ENCODE data around the gene FIBCD1. TPM values are rescaled to one million over a fixed set of nuclear protein-coding genes. Genes with fewer than 3 reads are reported as not detected.

FIBCD1 gene
- total and polyA plus RNA-seq, 7 experiments from 2014 or later = not detected

GRCh38 chr9:130868230-130868629, 70.8 kb downstream of the FIBCD1 start:
- no peak overlapping the region for H3K4me3 Mint-ChIP-seq
- Histone ChIP-seq H3K27ac (ENCODE audit: low read depth, low read length) (no peak overlapping the region), H3K27me3 (ENCODE audit: control insufficient read depth in 2 of 2, insufficient read depth in 2 of 2, low read length in 2 of 2) (no peaks in the 10 kb centered on the region), H3K4me1 (ENCODE audit: control insufficient read depth in 2 of 2, insufficient read depth in 2 of 2, low read length in 2 of 2) (no peaks in the 10 kb centered on the region), H3K9me3 (ENCODE audit: control insufficient read depth in 2 of 3, low read length in 3 of 3) (no peaks in the 10 kb centered on the region), H3K4me3 (ENCODE audit: low read length) (no peak overlapping the region), H3K36me3 (ENCODE audit: control insufficient read depth in 2 of 3, insufficient read depth in 3 of 3, low read length in 3 of 3) (peaks cover 0 to 20% (median 3%) of the 10 kb centered on the region in 3 experiments)
- peaks cover 0 to 8% (median 4%) of the 10 kb centered on the region in 7 donors for H3K4me1 Mint-ChIP-seq
- ATAC-seq = no peak
- POLR2A ChIA-PET = interaction anchor here (0.6 kb wide), 1 partner anchor 46 kb away, joined by 3 read pairs; no protein-coding TSS in a partner anchor
- CTCF ChIA-PET = interaction anchor here (1.5 to 1.7 kb wide), 2 partner anchors 10 to 178 kb away, joined by 4 read pairs; no protein-coding TSS in a partner anchor
- H3K9me3 Mint-ChIP-seq = no peaks in the 10 kb centered on the region
- peaks cover 0 to 17% (median 5%) of the 10 kb centered on the region in 5 donors for H3K36me3 Mint-ChIP-seq
- DNase-seq = no peak
- intact Hi-C loops (cut with micrococcal nuclease) = no loop called here
- H3K27me3 Mint-ChIP-seq = no peaks in the 10 kb centered on the region
- no peak overlapping the region for H3K27ac Mint-ChIP-seq

- Histone ChIP-seq H3K9me3 (ENCODE audit: control insufficient read depth in 2 of 3, low read length in 3 of 3) (no peaks in the 10 kb centered on the region), H3K4me3 (ENCODE audit: low read length) (no peak overlapping the region), H3K36me3 (ENCODE audit: control insufficient read depth in 2 of 3, insufficient read depth in 3 of 3, low read length in 3 of 3) (peaks cover 0 to 16% (median 1%) of the 10 kb centered on the region in 3 experiments), H3K4me1 (ENCODE audit: control insufficient read depth in 2 of 2, insufficient read depth in 2 of 2, low read length in 2 of 2) (no peaks in the 10 kb centered on the region), H3K27ac (ENCODE audit: low read depth, low read length) (no peak overlapping the region), H3K27me3 (ENCODE audit: control insufficient read depth in 2 of 2, insufficient read depth in 2 of 2, low read length in 2 of 2) (no peaks in the 10 kb centered on the region)
- DNase-seq (no peak), ATAC-seq (no peak)
- CTCF ChIA-PET = interaction anchor here (0.5 to 1.7 kb wide), 5 partner anchors 10 to 407 kb away, joined by 3 to 5 read pairs (median 4); no protein-coding TSS in a partner anchor
- Mint-ChIP-seq H3K36me3 (peaks cover 0 to 17% (median 3%) of the 10 kb centered on the region in 5 donors), H3K9me3 (no peaks in the 10 kb centered on the region), H3K27ac (no peak overlapping the region), H3K4me3 (no peak overlapping the region), H3K4me1 (peaks cover 0 to 8% (median 5%) of the 10 kb centered on the region in 7 donors), H3K27me3 (no peaks in the 10 kb centered on the region)
- POLR2A ChIA-PET = interaction anchor here (0.6 kb wide), 1 partner anchor 45 kb away, joined by 3 read pairs; no protein-coding TSS in a partner anchor
- intact Hi-C loops (cut with micrococcal nuclease) = no loop called here
These were observed 71.5 kb downstream of the FIBCD1 start for GRCh38 chr9:130867556-130867955.

DNA sequence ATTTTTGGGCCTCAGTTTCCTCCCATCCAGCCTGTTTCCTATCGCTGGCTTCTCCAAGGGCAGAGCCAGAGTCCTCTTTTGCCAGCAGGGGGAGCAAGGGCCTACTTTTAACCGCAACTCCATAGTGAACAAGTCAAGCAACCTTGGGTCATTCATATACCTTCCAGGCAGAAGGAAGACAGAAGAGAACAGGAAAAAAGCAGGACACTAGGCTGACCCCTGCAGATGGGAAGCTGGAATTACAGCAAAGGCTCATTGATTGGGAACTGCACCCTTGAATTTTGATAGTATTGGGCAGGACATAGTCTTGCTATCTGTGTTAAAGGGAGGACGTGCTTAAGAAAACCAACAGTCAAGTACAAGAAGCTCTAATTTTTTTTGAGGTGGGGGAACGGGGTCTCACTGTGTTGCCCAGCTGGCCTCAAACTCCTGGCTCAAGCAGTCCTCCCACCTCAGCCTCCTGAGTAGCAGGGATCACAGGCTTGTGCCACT, 72.5 kb downstream of the FIBCD1 start:
- intact Hi-C loops (cut with micrococcal nuclease) = loop anchor here (1.0 kb wide), 2 partner anchors 75 to 180 kb away; no protein-coding TSS in a partner anchor
- DNase-seq (peak; percentile 8 to 54 (median 40)), ATAC-seq (peak; percentile 56)
- Histone ChIP-seq H3K27ac (ENCODE audit: low read depth, low read length) (no peak overlapping the region), H3K4me1 (ENCODE audit: control insufficient read depth in 2 of 2, insufficient read depth in 2 of 2, low read length in 2 of 2) (no peaks in the 10 kb centered on the region), H3K36me3 (ENCODE audit: control insufficient read depth in 2 of 3, insufficient read depth in 3 of 3, low read length in 3 of 3) (peaks cover 0 to 7% (median 0%) of the 10 kb centered on the region in 3 experiments), H3K4me3 (ENCODE audit: low read length) (no peak overlapping the region), H3K9me3 (ENCODE audit: control insufficient read depth in 2 of 3, low read length in 3 of 3) (no peaks in the 10 kb centered on the region), H3K27me3 (ENCODE audit: control insufficient read depth in 2 of 2, insufficient read depth in 2 of 2, low read length in 2 of 2) (no peaks in the 10 kb centered on the region)
- peaks cover 0 to 10% (median 3%) of the 10 kb centered on the region in 5 donors for H3K36me3 Mint-ChIP-seq
- POLR2A ChIA-PET = interaction anchor here (0.6 kb wide), 1 partner anchor 179 kb away, joined by 6 read pairs; no protein-coding TSS in a partner anchor
- no peaks in the 10 kb centered on the region for H3K9me3 Mint-ChIP-seq
- H3K27me3 Mint-ChIP-seq = no peaks in the 10 kb centered on the region
- no peak overlapping the region for H3K27ac Mint-ChIP-seq
- no peak overlapping the region for H3K4me3 Mint-ChIP-seq
- H3K4me1 Mint-ChIP-seq = peaks cover 2 to 9% (median 5%) of the 10 kb centered on the region in 7 donors
- CTCF ChIA-PET = interaction anchor here (0.8 to 1.9 kb wide), 7 partner anchors 9 to 1570 kb away, joined by 3 to 16 read pairs (median 4); no protein-coding TSS in a partner anchor

GRCh38 chr9:130865921-130866320, 73.1 kb downstream of the FIBCD1 start:
- Mint-ChIP-seq H3K9me3 (no peaks in the 10 kb centered on the region), H3K4me3 (no peak overlapping the region), H3K27me3 (no peaks in the 10 kb centered on the region), H3K36me3 (peaks cover 0 to 10% (median 3%) of the 10 kb centered on the region in 5 donors), H3K27ac (no peak overlapping the region), H3K4me1 (peaks cover 4 to 9% (median 5%) of the 10 kb centered on the region in 7 donors)
- H3K27me3 ChIP-seq (ENCODE audit: control insufficient read depth in 2 of 2, insufficient read depth in 2 of 2, low read length in 2 of 2) = no peaks in the 10 kb centered on the region
- no peaks in the 10 kb centered on the region for H3K4me1 ChIP-seq (ENCODE audit: control insufficient read depth in 2 of 2, insufficient read depth in 2 of 2, low read length in 2 of 2)
- ChIA-PET POLR2A (no interaction called here), CTCF (interaction anchor here (0.7 to 1.9 kb wide), 6 partner anchors 98 to 1570 kb away, joined by 3 to 16 read pairs (median 4); no protein-coding TSS in a partner anchor)
- H3K4me3 ChIP-seq (ENCODE audit: low read length) = no peak overlapping the region
- no peak overlapping the region for H3K27ac ChIP-seq (ENCODE audit: low read depth, low read length)
- intact Hi-C loops (cut with micrococcal nuclease) = loop anchor here (1.0 kb wide), 2 partner anchors 75 to 180 kb away; no protein-coding TSS in a partner anchor
- ATAC-seq = no peak
- DNase-seq = no peak
- H3K9me3 ChIP-seq (ENCODE audit: control insufficient read depth in 2 of 3, low read length in 3 of 3) = no peaks in the 10 kb centered on the region
- H3K36me3 ChIP-seq (ENCODE audit: control insufficient read depth in 2 of 3, insufficient read depth in 3 of 3, low read length in 3 of 3) = peaks cover 0 to 7% (median 0%) of the 10 kb centered on the region in 3 experiments

- Histone ChIP-seq H3K27ac (ENCODE audit: low read depth, low read length) (no peak overlapping the region), H3K4me1 (ENCODE audit: control insufficient read depth in 2 of 2, insufficient read depth in 2 of 2, low read length in 2 of 2) (no peaks in the 10 kb centered on the region), H3K4me3 (ENCODE audit: low read length) (no peak overlapping the region), H3K27me3 (ENCODE audit: control insufficient read depth in 2 of 2, insufficient read depth in 2 of 2, low read length in 2 of 2) (no peaks in the 10 kb centered on the region), H3K36me3 (ENCODE audit: control insufficient read depth in 2 of 3, insufficient read depth in 3 of 3, low read length in 3 of 3) (peaks cover 0 to 14% (median 0%) of the 10 kb centered on the region in 3 experiments), H3K9me3 (ENCODE audit: control insufficient read depth in 2 of 3, low read length in 3 of 3) (no peaks in the 10 kb centered on the region)
- ChIA-PET POLR2A (no interaction called here), CTCF (interaction anchor here (1.0 to 1.8 kb wide), 5 partner anchors 10 to 182 kb away, joined by 3 to 8 read pairs (median 5); no protein-coding TSS in a partner anchor)
- Mint-ChIP-seq H3K9me3 (no peaks in the 10 kb centered on the region), H3K4me1 (peaks cover 4 to 9% (median 5%) of the 10 kb centered on the region in 7 donors), H3K4me3 (no peak overlapping the region), H3K27me3 (no peaks in the 10 kb centered on the region), H3K36me3 (peaks cover 0 to 14% (median 3%) of the 10 kb centered on the region in 5 donors), H3K27ac (no peak overlapping the region)
- ATAC-seq (no peak), DNase-seq (no peak)
- intact Hi-C loops (cut with micrococcal nuclease) = no loop called here
These were observed 74.5 kb downstream of the FIBCD1 start for GRCh38 chr9:130864541-130864940.

GRCh38 chr9:130862747-130863146, 76.3 kb downstream of the FIBCD1 start:
- ChIA-PET POLR2A (interaction anchor here (0.6 kb wide), 1 partner anchor 87 kb away, joined by 4 read pairs; no protein-coding TSS in a partner anchor), CTCF (interaction anchor here (1.0 to 1.9 kb wide), 4 partner anchors 91 to 184 kb away, joined by 4 to 8 read pairs (median 7); no protein-coding TSS in a partner anchor)
- H3K36me3 ChIP-seq (ENCODE audit: control insufficient read depth in 2 of 3, insufficient read depth in 3 of 3, low read length in 3 of 3) = peaks cover 0 to 12% (median 0%) of the 10 kb centered on the region in 3 experiments
- H3K9me3 ChIP-seq (ENCODE audit: control insufficient read depth in 2 of 3, low read length in 3 of 3) = no peaks in the 10 kb centered on the region
- Mint-ChIP-seq H3K4me3 (no peak overlapping the region), H3K36me3 (peaks cover 0 to 14% (median 3%) of the 10 kb centered on the region in 5 donors), H3K9me3 (no peaks in the 10 kb centered on the region), H3K4me1 (peaks cover 4 to 9% (median 5%) of the 10 kb centered on the region in 7 donors), H3K27ac (no peak overlapping the region), H3K27me3 (no peaks in the 10 kb centered on the region)
- H3K27me3 ChIP-seq (ENCODE audit: control insufficient read depth in 2 of 2, insufficient read depth in 2 of 2, low read length in 2 of 2) = no peaks in the 10 kb centered on the region
- no peak overlapping the region for H3K27ac ChIP-seq (ENCODE audit: low read depth, low read length)
- intact Hi-C loops (cut with micrococcal nuclease) = loop anchor here (1.0 to 2.0 kb wide), 3 partner anchors 91 to 402 kb away; no protein-coding TSS in a partner anchor
- no peak for ATAC-seq
- DNase-seq = no peak
- no peaks in the 10 kb centered on the region for H3K4me1 ChIP-seq (ENCODE audit: control insufficient read depth in 2 of 2, insufficient read depth in 2 of 2, low read length in 2 of 2)
- no peak overlapping the region for H3K4me3 ChIP-seq (ENCODE audit: low read length)

Data from naive thymus-derived CD4-positive, alpha-beta T cell (primary cell).